Lower lobe of right lung (tissue), 2 donors: ENCODE measurements around the gene VSNL1. TPM values are rescaled to one million over a fixed set of nuclear protein-coding genes. Genes with fewer than 3 reads are reported as not detected.

ENCODE experiments used
- ATAC-seq, 2 donors: fragments of 200-7000 bp; cut with Tn5 transposase; one replicate each; pipeline ENCODE4 v1.9.1; 2020 to 2022; ENCODE audit warnings: mild to moderate bottlenecking in 2 of 2, moderate library complexity in 2 of 2
- DNase-seq: peaks from one replicate; pipeline ENCODE4 v3.0.0-alpha.2; 2020
- H3K27ac ChIP-seq: fragments of 200-600 bp; one replicate; pipeline ENCODE4 v1.8.0; 2022
- H3K27me3 ChIP-seq: fragments of 200-600 bp; one replicate; pipeline ENCODE4 v1.8.0; 2022; ENCODE audit warnings: low read depth
- H3K36me3 ChIP-seq: fragments of 200-600 bp; one replicate; pipeline ENCODE4 v1.8.0; 2022; ENCODE audit warnings: mild to moderate bottlenecking
- H3K4me1 ChIP-seq: fragments of 200-600 bp; one replicate; pipeline ENCODE4 v1.8.0; 2022
- H3K4me3 ChIP-seq: fragments of 200-600 bp; one replicate; pipeline ENCODE4 v1.8.0; 2022; ENCODE audit warnings: mild to moderate bottlenecking
- H3K9me3 ChIP-seq: fragments of 200-600 bp; one replicate; pipeline ENCODE4 v1.8.0; 2022
- intact Hi-C: fragments of 100-400 bp; cut with DNase I; formaldehyde crosslinking; loops from one replicate; pipeline ENCODE4 v1.11.0; 2022
- total RNA-seq: library from RNA; stranded (reverse); fragmentation: NEBNext Ultra II Directional; extraction: Animal tissue kit (Norgen Biotek cat#: 25700); gene quantifications from one replicate; pipeline ENCODE4 v1.2.1, GENCODE V29; 2021
- TF ChIP-seq, protein P1 (sequence below): fragments of 200-600 bp; IDR thresholded peaks from one replicate; pipeline ENCODE4 v1.8.0; 2022; ENCODE audit warnings: antibody characterized with exemption, mild to moderate bottlenecking
- donor health status: DM: no; HTN: yes; CAD: no; lungs with severe emphysema.

VSNL1 gene
- total RNA-seq, 1 donor from 2014 or later, result 1.6 TPM

DNA sequence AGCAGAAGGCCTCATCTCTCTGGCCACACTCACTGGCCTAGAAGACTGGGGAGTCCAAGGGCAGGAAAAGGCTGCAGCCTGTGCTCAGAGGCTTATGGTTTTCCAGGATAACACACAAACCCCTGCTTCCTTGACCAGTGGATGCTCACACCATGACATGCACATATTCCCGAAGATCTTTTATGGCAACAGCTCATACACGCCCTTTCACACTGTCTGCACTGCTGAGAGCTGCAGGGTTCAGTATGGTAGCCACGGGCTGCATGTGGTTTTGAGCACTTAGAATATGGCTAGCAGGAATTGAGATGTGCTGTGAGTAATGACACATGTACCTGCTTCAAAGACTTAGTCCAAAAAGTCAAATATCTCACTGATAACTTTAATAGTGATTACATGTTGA lies 95.8 kb downstream of the VSNL1 start:
- Histone ChIP-seq H3K27ac (no peak overlapping the region), H3K36me3 (no peaks in the 10 kb centered on the region), H3K4me3 (no peak overlapping the region), H3K4me1 (no peaks in the 10 kb centered on the region), H3K27me3 (no peaks in the 10 kb centered on the region), H3K9me3 (no peaks in the 10 kb centered on the region)
- DNase-seq, result no peak
- intact Hi-C loops, result no loop called here
- ATAC-seq, result no peak
- TF ChIP-seq, protein P1, sequence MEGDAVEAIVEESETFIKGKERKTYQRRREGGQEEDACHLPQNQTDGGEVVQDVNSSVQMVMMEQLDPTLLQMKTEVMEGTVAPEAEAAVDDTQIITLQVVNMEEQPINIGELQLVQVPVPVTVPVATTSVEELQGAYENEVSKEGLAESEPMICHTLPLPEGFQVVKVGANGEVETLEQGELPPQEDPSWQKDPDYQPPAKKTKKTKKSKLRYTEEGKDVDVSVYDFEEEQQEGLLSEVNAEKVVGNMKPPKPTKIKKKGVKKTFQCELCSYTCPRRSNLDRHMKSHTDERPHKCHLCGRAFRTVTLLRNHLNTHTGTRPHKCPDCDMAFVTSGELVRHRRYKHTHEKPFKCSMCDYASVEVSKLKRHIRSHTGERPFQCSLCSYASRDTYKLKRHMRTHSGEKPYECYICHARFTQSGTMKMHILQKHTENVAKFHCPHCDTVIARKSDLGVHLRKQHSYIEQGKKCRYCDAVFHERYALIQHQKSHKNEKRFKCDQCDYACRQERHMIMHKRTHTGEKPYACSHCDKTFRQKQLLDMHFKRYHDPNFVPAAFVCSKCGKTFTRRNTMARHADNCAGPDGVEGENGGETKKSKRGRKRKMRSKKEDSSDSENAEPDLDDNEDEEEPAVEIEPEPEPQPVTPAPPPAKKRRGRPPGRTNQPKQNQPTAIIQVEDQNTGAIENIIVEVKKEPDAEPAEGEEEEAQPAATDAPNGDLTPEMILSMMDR, result no peak

DNA sequence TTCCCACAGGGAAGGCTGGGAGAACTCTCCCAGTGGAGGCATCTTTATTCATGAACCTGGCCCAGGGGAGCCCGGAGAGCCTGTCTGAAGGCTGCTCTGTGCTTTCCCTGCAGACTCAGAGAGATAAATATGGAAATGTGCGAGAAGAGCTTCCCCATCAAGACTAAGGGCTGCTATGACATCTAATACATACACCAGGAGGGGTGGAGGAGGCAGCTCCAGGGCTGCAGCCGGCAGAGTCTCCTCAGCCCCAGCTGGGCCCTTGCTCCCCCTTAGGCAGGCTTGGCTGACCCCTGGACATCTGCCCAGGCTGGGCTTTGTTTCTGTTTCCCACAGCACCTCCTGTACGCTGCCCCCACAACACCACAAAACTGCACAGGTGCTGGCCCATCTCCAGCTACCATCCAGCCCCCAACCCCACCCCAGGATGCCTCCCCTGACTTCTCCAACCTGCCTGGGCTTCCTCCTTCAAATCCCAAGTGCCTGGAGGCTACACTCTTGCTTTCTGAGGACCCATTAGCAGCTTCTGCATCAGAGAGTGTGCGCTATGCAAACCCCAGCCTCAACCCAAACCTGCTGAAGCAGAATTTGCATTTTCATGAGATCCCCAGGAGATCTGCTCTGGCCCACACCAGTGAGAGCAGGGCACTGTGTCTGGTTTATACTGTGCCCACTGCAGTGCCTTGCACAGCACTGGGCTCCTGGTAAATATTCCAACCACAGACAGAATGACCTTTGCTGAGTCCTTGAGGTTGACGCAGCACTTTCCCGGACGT lies 96.8 kb downstream of the VSNL1 start:
- no peak for DNase-seq
- Histone ChIP-seq H3K27ac (no peak overlapping the region), H3K27me3 (no peaks in the 10 kb centered on the region), H3K4me1 (no peaks in the 10 kb centered on the region), H3K36me3 (no peaks in the 10 kb centered on the region), H3K9me3 (no peaks in the 10 kb centered on the region), H3K4me3 (no peak overlapping the region)
- no peak for ATAC-seq
- intact Hi-C loops, result no loop called here
- TF ChIP-seq, protein P1, result no peak

DNA sequence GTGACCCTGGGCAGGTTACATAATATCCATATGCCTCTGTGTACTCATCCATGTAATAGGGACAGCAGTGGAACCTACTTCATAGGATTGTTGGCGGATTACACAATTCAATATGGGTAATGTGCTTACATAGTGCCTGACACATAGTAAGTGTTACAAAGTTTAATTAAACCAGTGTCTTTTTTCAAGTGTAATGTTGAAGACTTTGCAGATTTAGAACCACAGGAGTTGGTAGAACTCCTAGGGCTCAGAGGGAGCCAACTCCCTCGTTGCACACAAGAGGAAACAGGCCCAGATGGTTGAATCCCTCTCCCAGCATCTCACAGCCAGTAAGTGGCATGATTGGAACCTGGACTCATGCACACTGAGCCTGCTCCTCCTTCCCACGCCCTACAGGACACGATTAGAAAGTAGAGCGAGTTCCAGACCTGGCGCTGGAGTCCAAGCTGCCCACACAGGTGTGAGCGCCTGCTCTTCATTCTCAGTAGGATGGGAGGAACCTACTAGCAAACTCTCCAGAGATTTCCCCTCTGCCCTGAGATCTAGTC lies 97.8 kb downstream of the VSNL1 start:
- H3K36me3 ChIP-seq, result no peaks in the 10 kb centered on the region
- TF ChIP-seq, protein P1, result no peak
- H3K27me3 ChIP-seq, result no peaks in the 10 kb centered on the region
- no peaks in the 10 kb centered on the region for H3K9me3 ChIP-seq
- no peak for ATAC-seq
- H3K27ac ChIP-seq, result no peak overlapping the region
- no peak for DNase-seq
- intact Hi-C loops, result no loop called here
- H3K4me1 ChIP-seq, result peaks cover 8% of the 10 kb centered on the region
- H3K4me3 ChIP-seq, result no peak overlapping the region

DNA sequence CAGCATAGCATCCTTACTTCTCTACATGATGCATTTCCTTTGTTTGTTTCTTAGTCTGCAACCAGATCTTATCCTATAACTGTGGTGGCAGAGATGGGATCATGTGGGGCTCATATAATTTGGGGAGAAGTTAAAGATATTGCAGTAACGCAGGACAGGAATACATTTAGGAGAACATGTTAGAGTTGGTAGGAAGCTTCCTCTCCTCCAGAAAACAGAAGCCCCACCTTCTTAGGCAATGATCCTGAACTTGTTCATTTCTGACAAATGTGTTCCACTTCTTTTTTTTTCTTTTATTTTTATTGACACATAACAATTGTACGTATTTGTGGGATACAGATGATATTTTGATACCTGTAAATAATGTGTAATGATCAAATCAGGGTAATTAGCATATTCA lies 99.9 kb downstream of the VSNL1 start:
- H3K4me3 ChIP-seq, result no peak overlapping the region
- no peak overlapping the region for H3K27ac ChIP-seq
- TF ChIP-seq, protein P1, result no peak
- DNase-seq (no peak), ATAC-seq (no peak)
- peaks cover 22% of the 10 kb centered on the region for H3K4me1 ChIP-seq
- H3K9me3 ChIP-seq, result no peaks in the 10 kb centered on the region
- intact Hi-C loops, result no loop called here
- H3K27me3 ChIP-seq, result no peaks in the 10 kb centered on the region
- H3K36me3 ChIP-seq, result no peaks in the 10 kb centered on the region

DNA sequence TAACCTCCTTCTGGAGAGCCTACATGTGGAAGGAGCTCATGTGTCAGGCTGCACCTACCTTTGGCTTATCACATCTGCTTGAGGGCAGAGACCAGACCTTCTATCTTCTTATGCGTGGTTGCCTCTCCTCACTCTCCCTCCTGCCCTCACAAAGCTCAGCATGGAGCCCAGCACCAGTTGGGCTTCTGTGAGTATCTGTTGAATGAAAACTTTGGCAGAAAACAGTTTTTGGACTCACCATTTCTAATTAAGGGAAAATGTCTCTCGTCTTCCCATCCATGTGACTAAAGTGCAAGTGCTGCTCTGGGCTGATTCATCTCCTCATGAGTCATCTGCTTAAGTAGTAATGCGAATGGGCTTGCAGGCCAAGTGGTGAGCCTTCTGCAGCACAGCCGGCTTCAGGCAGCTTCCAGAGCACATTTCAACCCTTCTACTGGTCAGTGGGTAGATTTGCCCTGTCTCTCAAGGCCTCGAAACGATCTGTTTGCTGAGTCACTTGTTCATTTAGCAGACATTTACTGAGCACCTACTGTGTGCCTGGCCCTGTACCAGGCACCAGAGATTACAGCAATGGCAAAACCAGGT lies 102.6 kb downstream of the VSNL1 start:
- Histone ChIP-seq H3K9me3 (no peaks in the 10 kb centered on the region), H3K36me3 (no peaks in the 10 kb centered on the region), H3K27ac (no peak overlapping the region), H3K4me1 (peaks cover 39% of the 10 kb centered on the region), H3K4me3 (no peak overlapping the region), H3K27me3 (no peaks in the 10 kb centered on the region)
- DNase-seq (no peak), ATAC-seq (peak; percentile 57 to 67)
- TF ChIP-seq, protein P1, result no peak
- intact Hi-C loops, result no loop called here
